TTC549 (cell line): ENCODE results near the gene ST6GAL1.
"Not testable (repeated sequence)": the region's sequence is repeated elsewhere in the genome, so short reads cannot be mapped to it uniquely, and the experiment has no call there.

ENCODE experiments used
- FAIRE-seq: peaks from 2 replicates; lab custom pipeline; 2012; peaks lifted over from hg19 to GRCh38; lab: Jason Lieb, UNC

Gene ST6GAL1

GRCh38 chr3:187023340-187023739 is 93.0 kb downstream of the ST6GAL1 start:
- FAIRE-seq: not testable (repeated sequence)

GRCh38 chr3:187024536-187025226 is 94.4 kb downstream of the ST6GAL1 start:
- no peak for FAIRE-seq

GRCh38 chr3:187025254-187025655 is 94.9 kb downstream of the ST6GAL1 start:
- no peak for FAIRE-seq

- FAIRE-seq: no peak
Observed at GRCh38 chr3:187025656-187026316, 95.5 kb downstream of the ST6GAL1 start.

- no peak for FAIRE-seq
Observed at GRCh38 chr3:187026317-187026670, 96.0 kb downstream of the ST6GAL1 start.

GRCh38 chr3:187027531-187028278 is 97.4 kb downstream of the ST6GAL1 start:
- FAIRE-seq: no peak

- FAIRE-seq: no peak
Observed at GRCh38 chr3:187031934-187032333, 101.6 kb downstream of the ST6GAL1 start.

- no peak for FAIRE-seq
Observed at GRCh38 chr3:187036394-187036793, 106.1 kb downstream of the ST6GAL1 start.

GRCh38 chr3:187039100-187039722 is 108.9 kb downstream of the ST6GAL1 start:
- no peak for FAIRE-seq

- FAIRE-seq: no peak
Observed at GRCh38 chr3:187039723-187040414, 109.5 kb downstream of the ST6GAL1 start.

- FAIRE-seq: no peak
Observed at GRCh38 chr3:187040516-187041361, 110.4 kb downstream of the ST6GAL1 start.

GRCh38 chr3:187041362-187042307 is 111.3 kb downstream of the ST6GAL1 start:
- FAIRE-seq: no peak

GRCh38 chr3:187042346-187042745 is 112.0 kb downstream of the ST6GAL1 start:
- no peak for FAIRE-seq

GRCh38 chr3:187042874-187043458 is 112.6 kb downstream of the ST6GAL1 start:
- FAIRE-seq: no peak

GRCh38 chr3:187044206-187044605 is 113.9 kb downstream of the ST6GAL1 start:
- FAIRE-seq: no peak

- no peak for FAIRE-seq
Observed at GRCh38 chr3:187044867-187045552, 114.7 kb downstream of the ST6GAL1 start.

- no peak for FAIRE-seq
Observed at GRCh38 chr3:187046033-187046432, 115.7 kb downstream of the ST6GAL1 start.

- FAIRE-seq: no peak
Observed at GRCh38 chr3:187049462-187050101, 119.3 kb downstream of the ST6GAL1 start.

- no peak for FAIRE-seq
Observed at GRCh38 chr3:187051066-187051465, 120.7 kb downstream of the ST6GAL1 start.
